ENCODE results near the gene PARP6.

GRCh38 chr15:72236381-72237003 is 35.9 kb downstream of the PARP6 start:
- TF ChIP-seq CTCF (IDR thresholded peaks at IDR 0.05; ENCODE audit: low read depth, low read length) (no peak), POLR2A (IDR thresholded peaks at IDR 0.05; ENCODE audit: extremely low read depth, insufficient read length) (no peak)
